H9 (cell line): ENCODE data around the gene OR2AE1. TPM values are rescaled to one million over a fixed set of nuclear protein-coding genes. Genes with fewer than 3 reads are reported as not detected.

Source experiments
- DNase-seq: peaks from one replicate; pipeline ENCODE4 v3.0.0-alpha.2; 2017
- H2AFZ ChIP-seq: one replicate; pipeline ENCODE4 v1.6.1; 2013; ENCODE audit warnings: mild to moderate bottlenecking, low read length, control low read depth, moderate library complexity
- H2AK5ac ChIP-seq: 2 replicates; pipeline ENCODE4 v1.6.1; 2013; ENCODE audit warnings: low read length, control low read depth, mixed read lengths; ENCODE audit not compliant: insufficient read length
- H2BK120ac ChIP-seq: one replicate; pipeline ENCODE4 v1.6.1; 2013; ENCODE audit warnings: low read depth, mild to moderate bottlenecking, low read length, control low read depth, inconsistent platforms; ENCODE audit not compliant: poor library complexity, severe bottlenecking
- H2BK12ac ChIP-seq: 2 replicates; pipeline ENCODE4 v1.6.1; 2013; ENCODE audit warnings: low read length, control low read depth, mixed read lengths, low read depth; ENCODE audit not compliant: insufficient read length
- H2BK15ac ChIP-seq: 2 replicates; pipeline ENCODE4 v1.6.1; 2013; ENCODE audit warnings: low read depth, low read length, control low read depth
- H2BK20ac ChIP-seq: one replicate; pipeline ENCODE4 v1.6.1; 2013; ENCODE audit warnings: low read depth, mild to moderate bottlenecking, low read length, control low read depth, inconsistent platforms; ENCODE audit not compliant: poor library complexity, severe bottlenecking
- H2BK5ac ChIP-seq: 2 replicates; pipeline ENCODE4 v1.6.1; 2013; ENCODE audit warnings: low read length, control low read depth, mixed read lengths; ENCODE audit not compliant: insufficient read length
- H3K14ac ChIP-seq: 2 replicates; pipeline ENCODE4 v1.6.1; 2013; ENCODE audit warnings: low read length, control low read depth; ENCODE audit not compliant: insufficient read depth
- H3K18ac ChIP-seq: 2 replicates; pipeline ENCODE4 v1.6.1; 2013; ENCODE audit warnings: low read depth, mild to moderate bottlenecking, mixed read lengths, low read length, control low read depth; ENCODE audit not compliant: insufficient read length
- H3K23ac ChIP-seq: 2 replicates; pipeline ENCODE4 v1.6.1; 2013; ENCODE audit warnings: low read length, control low read depth, mixed read lengths, low read depth; ENCODE audit not compliant: insufficient read length
- H3K23me2 ChIP-seq: 2 replicates; pipeline ENCODE4 v1.6.1; 2013; ENCODE audit warnings: low read depth, mild to moderate bottlenecking, mixed read lengths, low read length, control low read depth; ENCODE audit not compliant: insufficient read length, poor library complexity, severe bottlenecking
- H3K27ac ChIP-seq: 2 replicates; pipeline ENCODE4 v1.5.1; 2013; ENCODE audit warnings: low read length, control low read depth, mixed read lengths, low read depth; ENCODE audit not compliant: insufficient read length
- H3K27me3 ChIP-seq: 2 replicates; pipeline ENCODE4 v1.6.1; 2013; ENCODE audit warnings: low read length, control low read depth, inconsistent platforms; ENCODE audit not compliant: insufficient read depth
- H3K4ac ChIP-seq: 2 replicates; pipeline ENCODE4 v1.6.1; 2013; ENCODE audit warnings: low read depth, mild to moderate bottlenecking, control low read depth, inconsistent platforms, low read length, moderate library complexity
- H3K4me1 ChIP-seq: 2 replicates; pipeline ENCODE4 v1.6.1; 2013; ENCODE audit warnings: low read length, control low read depth, inconsistent platforms; ENCODE audit not compliant: insufficient read depth
- H3K4me2 ChIP-seq: 2 replicates; pipeline ENCODE4 v1.6.1; 2013; ENCODE audit warnings: low read length, control low read depth, mixed read lengths; ENCODE audit not compliant: insufficient read length, insufficient read depth
- H3K56ac ChIP-seq: 2 replicates; pipeline ENCODE4 v1.6.1; 2013; ENCODE audit warnings: low read depth, mild to moderate bottlenecking, mixed read lengths, low read length, control low read depth; ENCODE audit not compliant: insufficient read length
- H3K79me1 ChIP-seq: 2 replicates; pipeline ENCODE4 v1.6.1; 2013; ENCODE audit warnings: low read depth, mild to moderate bottlenecking, moderate library complexity, low read length, control low read depth, inconsistent platforms; ENCODE audit not compliant: insufficient read depth, poor library complexity, severe bottlenecking
- H3K79me2 ChIP-seq: 2 replicates; pipeline ENCODE4 v1.6.1; 2013; ENCODE audit warnings: low read length, control low read depth, inconsistent platforms; ENCODE audit not compliant: insufficient read depth
- H3K9ac ChIP-seq: 2 replicates; pipeline ENCODE4 v1.6.1; 2013; ENCODE audit warnings: low read length, control low read depth, mixed read lengths; ENCODE audit not compliant: insufficient read length; ENCODE audit errors: extremely low read depth
- H3K9me3 ChIP-seq: one replicate; pipeline ENCODE4 v1.6.1; 2013; ENCODE audit warnings: low read depth, low read length, inconsistent platforms; ENCODE audit not compliant: control insufficient read depth
- H3T11ph ChIP-seq: one replicate; pipeline ENCODE4 v1.6.1; 2013; ENCODE audit warnings: mild to moderate bottlenecking, low read length, control low read depth, inconsistent platforms
- H4K20me1 ChIP-seq: one replicate; pipeline ENCODE4 v1.6.1; 2013; ENCODE audit not compliant: control insufficient read depth, insufficient read length, insufficient read depth
- H4K5ac ChIP-seq: 2 replicates; pipeline ENCODE4 v1.6.1; 2013; ENCODE audit warnings: low read depth, mild to moderate bottlenecking, mixed read lengths, low read length, control low read depth; ENCODE audit not compliant: insufficient read length
- H4K8ac ChIP-seq: replicated peaks from 2 replicates; pipeline ENCODE4 v1.6.1; 2013; ENCODE audit warnings: low read length, control low read depth, mixed read lengths, low read depth; ENCODE audit not compliant: insufficient read length
- H4K91ac ChIP-seq: 2 replicates; pipeline ENCODE4 v1.6.1; 2013; ENCODE audit warnings: low read depth, mild to moderate bottlenecking, moderate library complexity, mixed read lengths, low read length, control low read depth; ENCODE audit not compliant: insufficient read length
- H3K27ac Mint-ChIP-seq, 3 experiments: 2 replicates in 2 of 3; 3 replicates in 1 of 3; pipeline ENCODE4 v1.8.0; 2020 to 2021; ENCODE audit warnings: mixed read lengths in 3 of 3, mild to moderate bottlenecking in 1 of 3, moderate library complexity in 1 of 3
- H3K27me3 Mint-ChIP-seq: 2 replicates; pipeline ENCODE4 v1.8.0; 2021; ENCODE audit warnings: low read depth, mild to moderate bottlenecking, moderate library complexity, mixed read lengths
- H3K36me3 Mint-ChIP-seq, 3 experiments: 2 replicates in 2 of 3; 3 replicates in 1 of 3; pipeline ENCODE4 v1.8.0; 2020 to 2021; ENCODE audit warnings: low read depth in 3 of 3, mixed read lengths in 3 of 3; ENCODE audit not compliant: insufficient read depth in 1 of 3
- H3K4me1 Mint-ChIP-seq, 2 experiments: 2 replicates each; pipeline ENCODE4 v1.8.0; 2020; ENCODE audit warnings: mixed read lengths in 2 of 2
- H3K4me3 Mint-ChIP-seq, 2 experiments: 2 replicates in 1 of 2; 3 replicates in 1 of 2; pipeline ENCODE4 v1.8.0; 2020 to 2021; ENCODE audit warnings: mild to moderate bottlenecking in 2 of 2, mixed read lengths in 2 of 2, moderate library complexity in 1 of 2
- H3K9me3 Mint-ChIP-seq, 2 experiments: 2 replicates in 1 of 2; 3 replicates in 1 of 2; pipeline ENCODE4 v1.8.0; 2020; ENCODE audit warnings: mild to moderate bottlenecking in 2 of 2, mixed read lengths in 2 of 2, moderate library complexity in 1 of 2
- WGBS: extraction: QIAGEN DNeasy Blood & Tissue Kit; methylation state at CpG from one replicate; pipeline ENCODE4 v1.1.7; 2013; ENCODE audit warnings: missing lambda C conversion rate, low lambda C conversion rate, mixed read lengths; ENCODE audit not compliant: insufficient read length; ENCODE audit errors: extremely low coverage; 5-methylcytosine and 5-hydroxymethylcytosine counted together
- total RNA-seq: library from RNA; stranded (reverse); gene quantifications from 2 replicates; pipeline ENCODE4 v1.2.1, GENCODE V29; 2021
- TF ChIP-seq, protein P1 (sequence below): fragments of 200-600 bp; sonication (generic); conservative IDR thresholded peaks from 3 replicates; pipeline ENCODE4 v1.8.0; 2021; ENCODE audit warnings: antibody characterized with exemption, mild to moderate bottlenecking

OR2AE1 gene
- total RNA-seq, 1 experiment from 2014 or later = not detected

DNA sequence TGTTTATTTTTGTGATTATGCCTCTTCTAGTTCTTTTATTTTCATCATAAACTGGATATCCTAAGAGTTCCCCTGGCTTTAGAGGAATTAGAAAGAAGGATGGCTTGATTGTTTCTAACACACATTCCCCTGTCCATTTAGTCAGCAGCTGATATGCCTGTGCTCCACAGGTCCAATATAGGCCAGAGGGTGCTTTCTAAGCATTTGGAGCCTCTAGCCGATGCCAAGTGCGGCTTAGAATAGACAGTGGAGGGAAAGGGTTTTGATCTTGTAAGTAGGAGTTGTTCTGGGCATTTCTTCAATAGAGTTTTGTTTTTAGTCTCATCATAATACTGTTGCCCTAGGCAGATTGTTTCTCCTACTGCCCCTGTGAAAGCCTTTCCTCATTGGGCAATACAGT is 42.5 kb downstream of the OR2AE1 start:
- WGBS = no CpG with 5 or more reads among the region's 2 CpGs
- Histone ChIP-seq H3K4ac (no peak overlapping the region), H2BK120ac (no peak overlapping the region)

More for the DNA sequence above, 42.5 kb downstream of the OR2AE1 start:
- no peaks in the 10 kb centered on the region for H3K79me2 ChIP-seq
- Mint-ChIP-seq H3K36me3 (no peaks in the 10 kb centered on the region), H3K9me3 (no peaks in the 10 kb centered on the region), H3K4me3 (no peak overlapping the region), H3K4me1 (peaks cover 15 to 31% of the 10 kb centered on the region in 2 experiments), H3K27ac (no peak overlapping the region), H3K27me3 (no peaks in the 10 kb centered on the region)
- H2AFZ ChIP-seq = no peak overlapping the region
- H3K9ac ChIP-seq = no peak overlapping the region
- H2AK5ac ChIP-seq = no peak overlapping the region
- H3K23me2 ChIP-seq = no peaks in the 10 kb centered on the region
- H3K23ac ChIP-seq = no peak overlapping the region
- H2BK15ac ChIP-seq = no peak overlapping the region
- no peak overlapping the region for H3K56ac ChIP-seq
- H2BK5ac ChIP-seq = no peak overlapping the region
- H2BK20ac ChIP-seq = no peak overlapping the region
- H4K20me1 ChIP-seq = no peaks in the 10 kb centered on the region
- H4K8ac ChIP-seq = no peak overlapping the region
- H2BK12ac ChIP-seq = no peak overlapping the region
- H3T11ph ChIP-seq = no peak overlapping the region
- H3K4me2 ChIP-seq = no peak overlapping the region
- H3K4me1 ChIP-seq = peaks cover 5% of the 10 kb centered on the region; the same call in 1 of the 2 replicates
- H3K18ac ChIP-seq = no peak overlapping the region
- H3K27me3 ChIP-seq = no peaks in the 10 kb centered on the region
- H3K9me3 ChIP-seq = no peaks in the 10 kb centered on the region
- no peak overlapping the region for H3K14ac ChIP-seq
- no peak overlapping the region for H4K5ac ChIP-seq
- no peaks in the 10 kb centered on the region for H3K79me1 ChIP-seq
- TF ChIP-seq, protein P1, sequence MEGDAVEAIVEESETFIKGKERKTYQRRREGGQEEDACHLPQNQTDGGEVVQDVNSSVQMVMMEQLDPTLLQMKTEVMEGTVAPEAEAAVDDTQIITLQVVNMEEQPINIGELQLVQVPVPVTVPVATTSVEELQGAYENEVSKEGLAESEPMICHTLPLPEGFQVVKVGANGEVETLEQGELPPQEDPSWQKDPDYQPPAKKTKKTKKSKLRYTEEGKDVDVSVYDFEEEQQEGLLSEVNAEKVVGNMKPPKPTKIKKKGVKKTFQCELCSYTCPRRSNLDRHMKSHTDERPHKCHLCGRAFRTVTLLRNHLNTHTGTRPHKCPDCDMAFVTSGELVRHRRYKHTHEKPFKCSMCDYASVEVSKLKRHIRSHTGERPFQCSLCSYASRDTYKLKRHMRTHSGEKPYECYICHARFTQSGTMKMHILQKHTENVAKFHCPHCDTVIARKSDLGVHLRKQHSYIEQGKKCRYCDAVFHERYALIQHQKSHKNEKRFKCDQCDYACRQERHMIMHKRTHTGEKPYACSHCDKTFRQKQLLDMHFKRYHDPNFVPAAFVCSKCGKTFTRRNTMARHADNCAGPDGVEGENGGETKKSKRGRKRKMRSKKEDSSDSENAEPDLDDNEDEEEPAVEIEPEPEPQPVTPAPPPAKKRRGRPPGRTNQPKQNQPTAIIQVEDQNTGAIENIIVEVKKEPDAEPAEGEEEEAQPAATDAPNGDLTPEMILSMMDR = no peak
- DNase-seq = no peak
- no peak overlapping the region for H3K27ac ChIP-seq
- no peak overlapping the region for H4K91ac ChIP-seq
